ENCODE data around the gene AHNAK. TPM values are rescaled to one million over a fixed set of nuclear protein-coding genes. Genes with fewer than 3 reads are reported as not detected.
A peak's percentile ranks its signal among the peaks of the same experiment; 100 is the strongest.

Gene AHNAK
- total RNA-seq, 1 donor from 2014 or later, result 246 TPM

- no peak for TF ChIP-seq CTCF (IDR thresholded peaks at IDR 0.05)
- H3K4me1 Mint-ChIP-seq, result peaks cover 46% of the 10 kb centered on the region
- peak overlapping the region; percentile 97 for H3K4me3 Mint-ChIP-seq
- DNase-seq (no peak), ATAC-seq (ENCODE audit: low read depth) (no peak)
- ChIA-PET POLR2A (interaction anchor here (0.6 to 4.8 kb wide), 15 partner anchors 16 to 1584 kb away, joined by 3 to 121 read pairs (median 8); partner anchors contain the start of genes B3GAT3, C11orf98, CSKMT and EML3), CTCF (interaction anchor here (1.2 kb wide), 1 partner anchor 150 kb away, joined by 4 read pairs; no protein-coding TSS in a partner anchor)
- H3K27me3 Mint-ChIP-seq, result no peaks in the 10 kb centered on the region
- no peaks in the 10 kb centered on the region for H3K9me3 Mint-ChIP-seq
- H3K36me3 Mint-ChIP-seq (ENCODE audit: low read depth), result peaks cover 70% of the 10 kb centered on the region
- no peak overlapping the region for H3K27ac Mint-ChIP-seq
- intact Hi-C loops (cut with micrococcal nuclease), result no loop called here
Observed at GRCh38 chr11:62575156-62575555, 28.6 kb upstream of the AHNAK start.

GRCh38 chr11:62574363-62575071 is 27.9 kb upstream of the AHNAK start:
- H3K4me1 Mint-ChIP-seq, result peaks cover 50% of the 10 kb centered on the region
- H3K27ac Mint-ChIP-seq, result peak overlapping the region; percentile 94
- TF ChIP-seq CTCF (IDR thresholded peaks at IDR 0.05), result no peak
- intact Hi-C loops (cut with micrococcal nuclease), result loop anchor here (1.0 to 5.0 kb wide), 7 partner anchors 17 to 258 kb away; partner anchors contain the start of genes EML3, STX5, TEX54 and TUT1
- H3K9me3 Mint-ChIP-seq, result no peaks in the 10 kb centered on the region
- no peak for DNase-seq
- no peak for ATAC-seq (ENCODE audit: low read depth)
- no peaks in the 10 kb centered on the region for H3K27me3 Mint-ChIP-seq
- H3K36me3 Mint-ChIP-seq (ENCODE audit: low read depth), result peaks cover 77% of the 10 kb centered on the region
- ChIA-PET POLR2A (interaction anchor here (0.6 to 4.8 kb wide), 47 partner anchors 9 to 1584 kb away, joined by 3 to 121 read pairs (median 6); partner anchors contain the start of genes AHNAK, B3GAT3, C11orf98 and CSKMT), CTCF (interaction anchor here (0.9 to 1.4 kb wide), 5 partner anchors 17 to 150 kb away, joined by 3 to 4 read pairs (median 4); partner anchors contain the start of gene TUT1)
- H3K4me3 Mint-ChIP-seq, result peak overlapping the region; percentile 97

GRCh38 chr11:62573592-62574362 is 27.2 kb upstream of the AHNAK start, which contains the start of gene EEF1G:
Gene EEF1G, minus strand, starts transcription at chr11:62573891. Its CDS starts 49 bp downstream, at chr11:62573842.
- POLR2A ChIA-PET, result interaction anchor here (0.5 to 4.8 kb wide), 44 partner anchors 8 to 1400 kb away, joined by 3 to 121 read pairs (median 6); partner anchors contain the start of genes AHNAK, B3GAT3, C11orf98 and CSKMT
- H3K4me1 Mint-ChIP-seq, result peaks cover 51% of the 10 kb centered on the region
- intact Hi-C loops (cut with micrococcal nuclease), result loop anchor here (1.0 to 5.0 kb wide), 7 partner anchors 18 to 259 kb away; partner anchors contain the start of genes EML3, STX5, TEX54 and TUT1
- TF ChIP-seq CTCF (IDR thresholded peaks at IDR 0.05), result no peak
- H3K36me3 Mint-ChIP-seq (ENCODE audit: low read depth), result peaks cover 83% of the 10 kb centered on the region
- H3K9me3 Mint-ChIP-seq, result no peaks in the 10 kb centered on the region
- H3K27me3 Mint-ChIP-seq, result no peaks in the 10 kb centered on the region
- CTCF ChIA-PET, result interaction anchor here (0.9 to 1.8 kb wide), 5 partner anchors 18 to 149 kb away, joined by 3 to 6 read pairs (median 4); partner anchors contain the start of gene TUT1
- DNase-seq (peak; percentile 92), ATAC-seq (ENCODE audit: low read depth) (peak; percentile 94)
- peak within 1 kb of the TSS; percentile 97 for H3K4me3 Mint-ChIP-seq
- H3K27ac Mint-ChIP-seq, result peak within 1 kb of the TSS; percentile 94

GRCh38 chr11:62573006-62573591 is 26.5 kb upstream of the AHNAK start:
- no peak for DNase-seq
- intact Hi-C loops (cut with micrococcal nuclease), result loop anchor here (5.0 kb wide), 2 partner anchors 179 to 259 kb away; partner anchors contain the start of genes STX5, TEX54 and ZBTB3
- no peaks in the 10 kb centered on the region for H3K9me3 Mint-ChIP-seq
- POLR2A ChIA-PET, result interaction anchor here (0.5 to 4.8 kb wide), 39 partner anchors 14 to 309 kb away, joined by 3 to 121 read pairs (median 6); partner anchors contain the start of genes AHNAK, B3GAT3, C11orf98 and CSKMT
- ATAC-seq (ENCODE audit: low read depth), result no peak
- no peaks in the 10 kb centered on the region for H3K27me3 Mint-ChIP-seq
- peaks cover 51% of the 10 kb centered on the region for H3K4me1 Mint-ChIP-seq
- H3K4me3 Mint-ChIP-seq, result peak overlapping the region; percentile 97
- TF ChIP-seq CTCF (IDR thresholded peaks at IDR 0.05), result no peak
- peak overlapping the region; percentile 94 for H3K27ac Mint-ChIP-seq
- CTCF ChIA-PET, result interaction anchor here (1.0 to 1.8 kb wide), 4 partner anchors 18 to 148 kb away, joined by 3 to 6 read pairs (median 4); partner anchors contain the start of gene TUT1
- peaks cover 82% of the 10 kb centered on the region for H3K36me3 Mint-ChIP-seq (ENCODE audit: low read depth)
